Glutamatergic neuron (in vitro differentiated cells): Measurements from ENCODE around the gene ZSCAN32. TPM values are rescaled to one million over a fixed set of nuclear protein-coding genes. Genes with fewer than 3 reads are reported as not detected.

Experiments used
- DNase-seq: peaks from one replicate; pipeline ENCODE4 v3.0.0; 2022
- H3K27ac Mint-ChIP-seq: one replicate; pipeline ENCODE4 v1.8.0; 2020; ENCODE audit warnings: mild to moderate bottlenecking, mixed read lengths, inconsistent platforms; ENCODE audit not compliant: unreplicated experiment
- H3K27me3 Mint-ChIP-seq: one replicate; pipeline ENCODE4 v1.8.0; 2020; ENCODE audit warnings: mild to moderate bottlenecking, moderate library complexity, mixed read lengths, inconsistent platforms; ENCODE audit not compliant: unreplicated experiment
- H3K36me3 Mint-ChIP-seq: one replicate; pipeline ENCODE4 v1.8.0; 2020; ENCODE audit warnings: mild to moderate bottlenecking, mixed read lengths, inconsistent platforms; ENCODE audit not compliant: unreplicated experiment
- H3K4me1 Mint-ChIP-seq: one replicate; pipeline ENCODE4 v1.8.0; 2020; ENCODE audit warnings: mild to moderate bottlenecking, low read depth, mixed read lengths, inconsistent platforms; ENCODE audit not compliant: unreplicated experiment
- H3K4me3 Mint-ChIP-seq: one replicate; pipeline ENCODE4 v1.8.0; 2020; ENCODE audit warnings: mild to moderate bottlenecking, mixed read lengths, inconsistent platforms; ENCODE audit not compliant: unreplicated experiment
- H3K9me3 Mint-ChIP-seq: one replicate; pipeline ENCODE4 v1.8.0; 2020; ENCODE audit warnings: mild to moderate bottlenecking, moderate library complexity, mixed read lengths, inconsistent platforms; ENCODE audit not compliant: unreplicated experiment
- CTCF ChIP-seq: fragments of 200-600 bp; sonication (generic); IDR thresholded peaks from one replicate; pipeline ENCODE4 v1.5.0; 2021; ENCODE audit not compliant: partially characterized antibody, unreplicated experiment
- total RNA-seq: library from RNA; stranded (reverse); fragmentation: NEBNext Ultra II Directional; extraction: Animal tissue kit (Norgen Biotek cat#: 25700); gene quantifications from one replicate; pipeline ENCODE4 v1.2.1, GENCODE V29; 2021; ENCODE audit not compliant: unreplicated experiment

The ZSCAN32 gene
- total RNA-seq, 1 donor from 2014 or later: 14.9 TPM

GRCh38 chr16:3348547-3349167 lies 52.1 kb downstream of the ZSCAN32 start:
- H3K36me3 Mint-ChIP-seq: no peaks in the 10 kb centered on the region
- no peak for DNase-seq
- peaks cover 2% of the 10 kb centered on the region for H3K27me3 Mint-ChIP-seq
- no peak overlapping the region for H3K27ac Mint-ChIP-seq
- no peaks in the 10 kb centered on the region for H3K4me1 Mint-ChIP-seq
- H3K4me3 Mint-ChIP-seq: no peak overlapping the region
- TF ChIP-seq CTCF: no peak
- H3K9me3 Mint-ChIP-seq: peaks cover 3% of the 10 kb centered on the region

GRCh38 chr16:3347586-3347985 lies 53.2 kb downstream of the ZSCAN32 start:
- DNase-seq: no peak
- Mint-ChIP-seq H3K27ac (no peak overlapping the region), H3K36me3 (no peaks in the 10 kb centered on the region), H3K9me3 (peaks cover 3% of the 10 kb centered on the region), H3K27me3 (peaks cover 2% of the 10 kb centered on the region), H3K4me3 (no peak overlapping the region), H3K4me1 (no peaks in the 10 kb centered on the region)
- TF ChIP-seq CTCF: no peak

GRCh38 chr16:3346041-3346440 lies 54.8 kb downstream of the ZSCAN32 start:
- no peaks in the 10 kb centered on the region for H3K36me3 Mint-ChIP-seq
- no peaks in the 10 kb centered on the region for H3K4me1 Mint-ChIP-seq
- TF ChIP-seq CTCF: no peak
- no peak overlapping the region for H3K4me3 Mint-ChIP-seq
- H3K27me3 Mint-ChIP-seq: peaks cover 2% of the 10 kb centered on the region
- no peak for DNase-seq
- no peak overlapping the region for H3K27ac Mint-ChIP-seq
- H3K9me3 Mint-ChIP-seq: peaks cover 3% of the 10 kb centered on the region

Other genes with a start within 250 kb of the ZSCAN32 start
- not detected for gene OR1F1, start 212.8 kb downstream of the ZSCAN32 start, total RNA-seq
- 12.2 TPM for gene ZNF200, start 165.8 kb downstream of the ZSCAN32 start, total RNA-seq
- gene MEFV, start 144.4 kb downstream of the ZSCAN32 start, total RNA-seq: not detected
- gene ZNF263, start 117.5 kb downstream of the ZSCAN32 start, total RNA-seq: 33.1 TPM
- 8.6 TPM for gene TIGD7, start 95.6 kb downstream of the ZSCAN32 start, total RNA-seq
- 62.4 TPM for gene ZNF75A, start 95.5 kb downstream of the ZSCAN32 start, total RNA-seq
- gene OR2C1, start 45.1 kb downstream of the ZSCAN32 start, total RNA-seq: not detected
- gene ZNF174, start 211 bp upstream of the ZSCAN32 start, total RNA-seq: 16.3 TPM
- 1.9 TPM for gene ZNF597, start 42.5 kb upstream of the ZSCAN32 start, total RNA-seq
- gene NAA60, start 42.7 kb upstream of the ZSCAN32 start, total RNA-seq: 69.9 TPM
- not detected for gene C16orf90, start 94.5 kb upstream of the ZSCAN32 start, total RNA-seq
- 15.4 TPM for gene CLUAP1, start 100.0 kb upstream of the ZSCAN32 start, total RNA-seq
- gene NLRC3, start 176.4 kb upstream of the ZSCAN32 start, total RNA-seq: not detected
- gene SLX4, start 210.6 kb upstream of the ZSCAN32 start, total RNA-seq: 14.1 TPM